Measurements from ENCODE around the gene OSBPL6.
"Not testable (repeated sequence)": the region's sequence is repeated elsewhere in the genome, so short reads cannot be mapped to it uniquely, and the experiment has no call there.

OSBPL6 gene

DNA sequence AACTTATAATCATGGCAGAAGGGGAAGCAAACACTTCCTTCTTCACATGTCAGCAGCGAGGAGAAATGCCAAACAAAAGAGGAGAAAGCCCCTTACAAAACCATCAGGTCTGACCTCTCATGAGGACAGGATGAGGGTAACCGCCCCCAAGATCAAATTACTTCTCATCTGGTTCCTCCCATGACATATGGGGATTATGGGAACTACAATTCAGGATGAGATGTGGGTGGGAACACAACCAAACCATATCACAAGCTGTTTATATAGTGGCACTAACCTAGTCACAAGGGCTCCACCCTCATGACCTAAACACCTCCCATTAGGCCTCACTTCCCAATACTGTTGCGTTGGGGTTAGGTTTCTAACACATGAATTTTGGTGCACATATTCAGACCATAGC lies 110.0 kb downstream of the OSBPL6 start:
- no peak for DNase-seq (ENCODE audit: low read depth)

DNA sequence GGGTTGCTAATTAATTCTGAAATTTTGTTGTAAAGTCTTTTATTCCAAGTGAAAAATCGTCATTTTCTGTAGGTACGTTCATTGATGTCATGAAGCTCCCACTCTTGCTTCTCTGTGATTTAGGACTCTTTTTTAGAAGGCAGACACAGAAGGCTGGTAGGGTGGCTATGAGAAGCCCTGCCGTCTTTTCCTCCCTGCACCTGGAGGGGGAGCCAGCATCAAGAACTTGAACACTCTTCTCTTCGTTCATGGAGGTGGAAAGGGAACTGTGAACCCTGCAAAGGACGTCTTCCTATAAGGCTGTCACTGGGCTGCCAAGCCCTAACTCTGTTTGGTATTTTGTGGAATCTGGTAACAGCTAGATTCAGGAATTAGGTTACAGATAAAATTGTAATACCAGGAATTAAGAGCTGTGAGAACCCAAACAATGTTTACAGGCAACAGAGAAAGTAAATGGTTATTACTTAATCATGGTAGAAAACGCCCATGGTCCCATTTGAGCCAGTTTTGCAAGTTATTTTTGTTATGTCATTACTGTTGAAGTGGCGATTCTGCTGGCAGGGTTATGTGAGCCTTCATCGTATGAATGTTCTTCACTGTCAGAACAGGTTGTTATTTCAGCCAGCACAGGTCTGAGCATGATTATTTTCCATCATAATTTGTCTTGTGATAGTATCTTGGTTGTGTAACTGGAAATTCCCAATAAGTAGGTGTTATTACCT lies 112.2 kb downstream of the OSBPL6 start:
- peak; percentile 49 for DNase-seq (ENCODE audit: low read depth)

DNA sequence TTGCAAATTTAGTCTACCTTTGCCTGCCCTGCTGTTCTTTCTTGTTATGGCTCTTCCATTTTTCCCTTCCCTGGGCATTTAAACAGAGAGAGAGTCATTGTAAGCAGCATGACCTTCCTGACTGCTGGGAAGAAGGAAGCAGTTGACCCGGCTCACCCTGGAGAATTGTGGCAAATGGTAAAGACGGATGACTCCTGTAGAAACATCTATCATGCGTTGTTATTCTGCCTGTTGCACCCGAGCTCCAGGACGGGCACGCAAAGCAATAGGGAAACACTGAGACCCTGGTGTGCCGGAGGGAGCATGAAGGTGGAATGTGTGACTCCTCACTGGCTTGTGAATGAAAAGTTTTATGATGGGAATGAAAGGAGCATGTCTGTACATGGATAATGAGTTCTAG lies 113.3 kb downstream of the OSBPL6 start:
- no peak for DNase-seq (ENCODE audit: low read depth)

DNA sequence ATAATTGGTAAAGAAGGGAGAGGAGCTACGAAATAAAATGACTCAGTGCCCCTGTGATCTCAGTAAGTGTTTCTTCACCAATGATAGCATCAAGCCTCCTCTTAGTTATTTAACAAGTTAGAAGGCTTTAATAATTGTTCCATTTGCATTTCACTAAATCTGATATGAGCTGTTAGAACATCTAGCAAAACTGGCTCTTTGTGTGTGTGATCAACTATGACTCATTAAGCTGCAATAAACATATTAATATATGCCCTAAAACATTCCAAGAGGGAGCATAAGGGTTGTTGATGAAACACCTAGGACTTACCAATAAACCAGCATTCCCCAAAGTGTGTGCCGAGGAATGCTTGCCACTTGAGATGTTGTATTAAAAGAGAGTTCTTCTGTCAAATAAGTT lies 115.2 kb downstream of the OSBPL6 start:
- peak; percentile 19 for DNase-seq (ENCODE audit: low read depth)

DNA sequence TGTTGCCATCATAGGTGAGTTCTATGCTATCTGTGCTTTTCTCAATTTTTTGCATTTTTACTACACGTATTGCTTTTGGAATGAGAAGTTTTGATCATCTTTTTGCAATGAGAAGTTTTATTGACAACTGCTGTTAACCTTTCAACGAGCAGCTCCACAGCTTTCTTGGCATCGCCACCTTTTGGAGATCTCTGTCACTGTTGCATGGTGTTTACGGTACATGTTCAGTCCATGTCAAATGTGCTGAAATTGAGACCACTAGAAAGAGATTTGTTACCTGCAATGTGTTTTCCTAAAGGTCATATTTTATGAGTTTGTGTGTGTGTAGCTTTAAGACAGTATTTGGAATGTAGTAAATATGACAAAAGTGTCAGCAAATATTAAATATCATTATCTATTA lies 120.8 kb downstream of the OSBPL6 start:
- no peak for DNase-seq (ENCODE audit: low read depth)

DNA sequence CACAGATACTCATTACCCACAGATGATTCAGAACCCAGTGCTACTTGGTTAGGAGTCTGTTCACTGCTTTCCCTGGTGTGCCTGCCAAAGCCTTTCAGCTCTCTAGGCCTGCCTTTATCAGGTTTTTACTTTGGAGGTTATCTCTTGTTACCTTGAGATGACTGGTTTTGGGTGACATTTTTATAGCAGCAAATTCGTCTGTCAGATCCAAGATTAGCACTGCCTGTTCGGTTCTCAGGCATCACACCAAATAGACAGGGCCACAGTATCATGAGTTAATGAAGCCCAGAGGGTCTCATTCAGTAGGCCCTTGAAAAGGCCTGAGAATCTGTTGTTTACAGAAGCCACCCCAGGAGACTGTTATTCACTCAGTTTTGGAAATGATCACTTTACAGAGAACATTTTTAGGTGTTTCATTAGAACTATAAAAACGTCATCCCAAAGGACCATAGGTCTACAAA lies 121.2 kb downstream of the OSBPL6 start:
- DNase-seq (ENCODE audit: low read depth): peak; percentile 11

DNA sequence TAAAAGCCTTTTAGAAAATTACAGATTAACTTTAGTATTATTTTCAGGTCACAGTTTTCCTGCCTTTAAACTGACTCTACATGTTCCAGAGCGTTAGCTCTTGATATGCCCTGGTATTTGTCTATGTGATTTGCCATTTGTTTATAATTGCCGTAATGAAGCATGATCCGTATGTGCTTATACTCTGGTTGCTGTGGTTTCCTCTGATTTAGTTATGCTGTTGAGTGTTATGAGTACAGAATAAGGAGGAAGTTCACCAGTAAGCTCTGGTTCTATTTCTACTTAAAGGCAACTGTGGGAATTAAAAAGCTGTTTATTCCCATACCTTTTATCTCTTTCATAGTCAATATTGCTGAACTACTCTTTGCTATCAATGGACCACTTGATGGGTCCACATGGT lies 123.5 kb downstream of the OSBPL6 start:
- DNase-seq (ENCODE audit: low read depth): peak; percentile 53

DNA sequence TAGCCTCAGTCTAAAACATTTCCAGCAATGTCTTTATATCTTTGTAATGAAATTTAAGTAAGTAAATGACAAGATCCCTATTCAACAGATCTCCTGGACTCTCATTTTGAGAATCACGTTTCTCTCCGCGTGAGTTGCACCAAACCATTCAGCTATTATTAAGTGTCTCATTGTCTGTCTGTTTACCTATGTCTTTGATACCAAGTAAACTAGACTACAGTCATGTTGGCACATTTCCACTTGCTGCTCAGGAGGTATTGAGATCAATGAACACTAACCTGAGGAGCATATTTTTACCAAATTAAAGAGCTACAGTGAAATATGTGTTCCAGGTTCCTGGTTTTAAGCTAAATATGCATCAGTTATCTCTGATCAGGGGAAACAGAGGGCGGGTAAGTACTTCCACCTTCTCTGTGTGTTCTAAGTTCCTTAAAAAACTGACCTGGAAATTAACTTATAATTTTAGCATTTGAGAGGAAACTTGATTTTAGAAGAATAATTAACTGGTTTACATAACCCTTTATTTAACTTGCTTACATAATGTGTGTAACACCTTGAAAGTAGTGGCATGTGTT lies 125.8 kb downstream of the OSBPL6 start:
- DNase-seq (ENCODE audit: low read depth): no peak

DNA sequence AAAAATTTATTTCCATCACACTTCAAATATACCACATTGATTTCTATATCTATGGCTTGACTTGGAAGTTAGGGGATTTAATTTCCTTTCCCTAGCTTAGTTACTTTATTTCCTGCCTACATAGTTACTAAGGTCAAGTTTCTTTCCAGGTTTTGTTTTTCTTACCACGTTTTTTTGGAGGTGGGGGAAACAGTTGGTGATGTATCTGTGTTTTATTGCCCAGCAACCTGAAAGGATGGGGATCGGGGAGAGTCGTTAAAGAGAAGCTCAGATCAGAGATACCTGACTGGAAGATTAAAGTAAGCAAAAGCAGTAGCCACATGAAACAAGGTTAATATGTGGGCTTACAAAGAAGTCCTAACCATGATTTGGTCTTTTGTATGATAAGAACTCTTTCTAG lies 127.8 kb downstream of the OSBPL6 start:
- no peak for DNase-seq (ENCODE audit: low read depth)

DNA sequence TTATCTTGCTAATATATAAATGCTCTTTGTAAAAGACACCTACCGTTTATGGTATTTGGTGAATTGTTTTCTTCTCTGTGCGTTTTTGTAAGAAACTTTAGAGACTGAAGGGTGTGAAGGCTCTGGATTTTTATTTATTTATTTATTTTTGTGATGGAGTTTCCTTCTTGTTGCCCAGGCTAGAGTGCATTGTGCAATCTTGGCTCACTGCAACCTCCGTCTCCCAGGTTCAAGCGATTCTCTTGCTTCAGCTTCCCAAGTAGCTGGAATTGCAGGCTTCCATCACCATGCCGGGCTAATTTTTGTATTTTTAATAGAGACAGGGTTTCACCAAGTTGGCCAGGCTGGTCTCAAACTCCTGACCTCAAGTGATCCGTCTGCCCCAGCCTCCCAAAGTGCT lies 129.0 kb downstream of the OSBPL6 start:
- DNase-seq (ENCODE audit: low read depth): peak; percentile 6

DNA sequence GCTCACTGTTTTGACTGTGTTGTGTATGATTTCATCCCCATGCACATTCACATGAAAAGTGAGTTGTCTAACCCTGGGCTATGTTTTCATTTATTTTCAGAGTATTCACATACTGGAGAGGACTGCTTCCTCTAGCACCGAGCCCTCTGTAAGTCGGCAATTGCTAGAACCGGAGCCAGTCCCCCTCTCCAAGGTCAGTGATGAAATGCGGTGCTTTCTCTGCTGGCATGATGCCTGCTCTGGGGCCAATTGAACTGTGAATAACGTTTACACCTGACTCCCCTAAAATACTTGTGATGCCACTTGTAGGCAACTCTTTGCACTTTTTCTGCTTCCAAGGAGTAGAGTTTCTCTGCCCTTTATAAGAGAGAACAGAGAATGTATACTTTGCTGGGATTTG lies 129.8 kb downstream of the OSBPL6 start:
- peak; percentile 40 for DNase-seq (ENCODE audit: low read depth)

DNA sequence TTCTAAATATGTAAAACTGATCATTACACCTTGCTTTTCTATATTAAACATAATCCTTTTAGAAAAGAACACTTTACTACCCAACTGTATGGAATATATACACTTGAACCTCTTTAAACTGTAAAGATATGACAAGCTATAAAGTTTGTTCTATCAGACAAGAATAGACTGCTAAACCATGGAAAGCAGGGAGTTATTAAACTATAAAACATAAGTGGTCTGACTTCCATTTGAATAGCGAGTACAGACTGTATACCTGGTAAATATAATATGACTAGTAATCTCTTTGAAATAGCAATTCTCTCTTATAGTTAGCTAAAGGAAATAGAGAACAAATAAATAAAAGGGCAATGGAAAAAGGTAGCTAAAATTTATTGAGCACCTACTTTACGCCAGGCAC lies 131.0 kb downstream of the OSBPL6 start:
- DNase-seq (ENCODE audit: low read depth): no peak

DNA sequence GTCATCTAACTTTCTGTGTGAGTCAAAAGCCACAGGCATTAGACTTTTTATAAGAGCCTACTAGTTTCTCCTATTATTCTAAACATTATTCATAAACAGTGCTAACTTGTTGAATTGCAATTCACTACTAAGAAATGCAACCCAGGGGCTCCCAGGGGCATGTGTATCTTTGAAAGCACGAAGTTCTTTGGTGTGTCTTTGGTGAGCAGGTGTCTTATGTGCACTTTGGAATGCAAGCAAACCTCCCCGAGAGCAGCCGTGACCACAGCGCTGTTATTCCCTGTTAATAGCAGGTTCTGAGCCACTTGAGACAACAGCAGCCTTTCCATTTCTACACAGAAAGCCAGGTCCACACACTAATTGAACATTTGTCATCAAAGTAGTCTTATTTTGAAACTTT lies 133.2 kb downstream of the OSBPL6 start:
- peak; percentile 21 for DNase-seq (ENCODE audit: low read depth)

DNA sequence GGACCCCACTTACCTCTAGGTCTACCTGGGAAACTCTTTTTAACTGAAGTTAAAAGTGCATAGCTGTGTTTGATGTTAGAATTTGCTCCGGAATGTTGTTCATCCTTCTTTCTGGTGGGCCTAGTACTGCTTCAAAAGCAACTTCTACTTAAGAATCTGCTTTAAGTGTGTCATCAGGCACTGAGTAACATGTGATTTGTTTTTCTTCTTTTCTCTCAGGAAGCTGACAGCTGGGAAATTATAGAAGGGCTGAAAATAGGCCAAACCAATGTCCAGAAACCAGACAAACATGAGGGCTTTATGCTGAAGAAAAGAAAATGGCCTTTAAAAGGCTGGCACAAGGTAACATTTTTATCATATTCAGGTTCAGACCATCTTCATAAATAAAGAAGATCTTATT lies 133.7 kb downstream of the OSBPL6 start:
- peak; percentile 71 for DNase-seq (ENCODE audit: low read depth)

DNA sequence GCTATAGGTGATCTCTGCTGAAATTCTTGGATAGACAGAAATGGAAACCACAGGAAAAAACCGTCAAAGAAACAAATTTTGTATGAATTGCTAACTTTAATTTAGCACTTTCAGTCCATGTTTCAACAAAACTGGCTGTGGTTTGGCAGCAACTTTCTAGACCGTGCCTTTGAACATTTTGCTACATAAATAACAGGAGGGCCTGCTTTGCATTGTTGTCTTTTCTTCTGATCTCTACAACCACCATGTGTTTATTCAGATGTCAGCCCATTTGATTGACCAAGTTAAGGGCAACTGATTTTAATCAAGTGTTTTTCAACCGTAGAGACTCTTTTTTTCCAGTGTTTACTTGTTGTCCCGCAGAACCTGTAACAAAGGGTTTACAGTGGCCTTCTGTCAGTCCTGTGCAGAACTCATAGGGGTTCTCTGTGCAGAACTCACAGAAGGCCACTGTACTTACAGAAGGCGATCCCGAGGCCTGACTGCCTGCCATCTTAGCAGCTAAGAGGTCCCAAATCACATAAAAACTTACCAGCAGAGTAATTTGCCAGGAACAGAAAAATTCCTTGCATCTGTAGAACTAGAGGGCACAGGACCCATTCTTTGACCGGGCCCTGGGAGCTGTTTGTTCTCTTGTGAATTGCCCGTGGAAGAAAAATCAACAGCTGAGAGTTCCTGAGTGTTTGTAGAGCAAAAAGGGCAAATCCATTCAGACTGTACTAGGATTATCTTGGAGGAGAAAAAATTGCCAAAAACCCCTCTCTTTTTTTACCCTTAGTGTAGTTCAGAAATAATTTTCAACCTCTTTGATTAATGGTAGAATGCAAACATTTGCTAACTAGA lies 136.1 kb downstream of the OSBPL6 start:
- DNase-seq (ENCODE audit: low read depth): no peak

DNA sequence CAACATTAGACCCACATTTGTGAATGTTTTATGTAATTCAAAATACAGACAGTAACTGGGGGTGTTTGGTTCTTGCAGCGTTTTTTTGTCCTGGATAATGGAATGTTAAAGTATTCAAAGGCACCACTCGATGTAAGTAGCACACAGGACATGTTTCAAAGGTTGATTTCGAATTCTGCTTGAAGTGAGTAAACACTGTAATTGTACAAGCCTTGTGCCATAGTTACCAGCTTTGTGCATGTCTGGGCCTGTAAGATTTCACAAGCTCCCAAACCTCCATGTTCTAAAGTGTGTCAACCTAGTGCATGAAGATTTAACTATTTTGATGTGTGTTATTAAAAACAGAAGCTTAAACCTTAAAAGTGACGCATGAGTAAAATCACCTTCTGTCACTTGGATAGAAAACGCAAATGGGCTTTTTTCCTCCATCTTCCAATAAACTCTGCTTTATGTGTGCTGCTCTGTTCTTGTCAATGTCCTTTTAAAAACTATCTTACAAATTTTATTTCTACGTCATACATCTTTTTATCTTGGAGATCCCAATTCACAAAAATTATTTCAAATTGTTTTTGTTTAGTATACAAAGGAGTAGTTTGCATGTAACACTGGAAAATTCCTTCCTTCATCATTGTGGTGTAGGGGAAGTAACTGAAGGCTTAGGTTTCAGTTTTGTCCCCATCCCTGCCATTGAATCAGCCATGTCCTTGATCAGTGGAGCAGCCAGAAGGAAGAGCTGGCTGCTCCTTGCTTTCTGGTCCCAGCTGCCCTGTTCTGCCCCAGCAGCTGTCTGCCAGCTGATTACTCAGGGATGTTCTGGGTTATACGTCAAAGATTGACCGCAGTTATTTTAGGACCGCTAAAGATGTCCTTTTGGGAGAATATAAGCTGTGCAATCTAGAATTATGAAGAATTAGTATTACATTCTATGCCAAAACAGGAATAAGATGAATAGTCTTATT lies 137.4 kb downstream of the OSBPL6 start:
- no peak for DNase-seq (ENCODE audit: low read depth)

DNA sequence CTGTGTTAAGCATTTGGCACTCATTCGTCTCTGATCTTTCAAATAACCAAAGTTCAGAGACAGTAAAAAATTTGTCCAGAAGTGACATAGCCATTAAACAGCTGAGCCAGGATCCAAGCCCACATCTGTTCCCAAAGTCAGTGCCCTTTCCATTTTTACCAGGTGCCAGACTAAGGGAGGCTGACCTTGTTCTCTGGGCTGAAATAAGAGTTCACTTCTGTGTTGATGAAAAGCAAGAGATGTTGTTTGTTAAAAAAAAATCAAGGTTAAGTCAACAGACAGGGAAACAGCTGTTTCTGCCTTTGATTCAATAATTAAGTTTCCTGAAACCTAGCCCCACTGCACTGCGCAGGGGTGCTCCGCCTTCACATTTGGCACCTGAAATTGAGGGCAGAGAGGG lies 139.5 kb downstream of the OSBPL6 start:
- DNase-seq (ENCODE audit: low read depth): no peak

DNA sequence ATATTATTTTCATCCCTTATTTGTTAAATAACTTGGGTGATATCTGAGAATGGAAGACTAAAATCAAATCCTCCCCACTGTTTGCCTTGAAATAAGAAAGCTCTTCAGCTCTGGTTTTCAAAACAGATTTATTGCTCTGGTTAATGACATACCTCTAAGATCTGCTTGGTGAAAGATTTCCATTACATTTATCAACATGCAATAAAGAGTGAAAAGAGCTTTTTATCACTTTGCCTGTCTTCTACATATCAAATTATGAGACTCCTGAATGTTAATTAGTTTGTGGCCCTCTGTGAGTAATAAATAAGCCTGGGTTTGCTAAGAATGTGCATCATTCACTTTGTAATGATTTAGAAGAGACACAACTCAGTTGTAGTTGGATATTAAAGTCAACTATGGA lies 140.9 kb downstream of the OSBPL6 start:
- no peak for DNase-seq (ENCODE audit: low read depth)

DNA sequence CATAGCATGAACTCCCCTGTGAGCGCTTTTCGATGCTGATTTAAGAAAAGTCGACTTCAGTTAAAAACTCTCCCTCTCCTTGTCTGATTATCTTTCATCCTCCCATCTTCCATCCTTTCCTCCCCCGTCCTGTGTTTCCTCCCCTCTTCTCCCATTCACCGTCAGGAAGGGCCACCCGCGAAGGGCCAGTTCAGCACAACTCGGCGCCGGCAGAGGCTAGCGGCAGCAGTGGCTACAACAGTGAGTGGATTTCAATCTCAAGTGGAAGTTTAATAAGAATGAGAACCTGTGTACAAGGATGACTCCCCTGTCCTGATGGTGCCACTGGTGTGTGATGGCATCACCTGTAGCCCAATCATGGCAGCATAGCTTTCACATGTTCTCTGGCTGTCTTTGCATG lies 149.8 kb downstream of the OSBPL6 start:
- no peak for DNase-seq (ENCODE audit: low read depth)

DNA sequence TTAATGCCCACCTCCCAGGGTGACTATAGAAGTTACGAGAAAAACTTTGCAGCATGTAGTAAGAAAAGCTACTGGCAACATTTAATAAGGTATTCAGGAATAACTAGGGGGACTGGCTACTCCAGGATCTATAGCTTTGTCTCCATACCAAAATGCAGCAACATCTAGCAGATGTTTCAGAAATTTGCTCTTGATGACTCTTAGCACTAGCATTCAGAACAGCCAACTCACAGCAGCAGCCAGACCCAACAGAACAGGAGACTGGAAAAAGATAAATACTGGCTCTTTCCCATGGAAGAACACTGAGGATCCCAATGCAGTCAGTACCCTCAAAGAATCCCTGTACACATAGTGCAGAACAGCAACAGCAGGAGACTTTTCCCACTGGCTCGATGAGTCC lies 151.6 kb downstream of the OSBPL6 start:
- no peak for DNase-seq (ENCODE audit: low read depth)

DNA sequence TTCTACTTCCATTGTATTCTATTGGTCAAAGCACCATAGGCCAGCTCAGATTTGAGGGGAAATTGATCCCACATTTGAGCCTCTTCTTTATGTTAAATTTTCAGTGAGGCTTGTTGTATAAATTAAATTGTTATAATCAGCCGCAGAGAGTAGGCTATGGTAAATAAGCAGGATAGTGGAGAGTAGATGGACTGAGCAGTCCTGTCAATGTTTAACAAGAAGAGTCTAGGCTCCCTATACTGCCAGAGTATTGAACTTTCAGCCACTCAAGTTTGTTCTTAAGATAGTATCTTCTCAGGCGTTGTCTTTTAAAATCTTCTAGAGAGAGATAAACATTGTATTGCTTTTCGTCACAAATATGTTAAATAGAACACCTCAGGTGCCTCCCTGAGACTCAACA lies 155.7 kb downstream of the OSBPL6 start:
- DNase-seq (ENCODE audit: low read depth): no peak

DNA sequence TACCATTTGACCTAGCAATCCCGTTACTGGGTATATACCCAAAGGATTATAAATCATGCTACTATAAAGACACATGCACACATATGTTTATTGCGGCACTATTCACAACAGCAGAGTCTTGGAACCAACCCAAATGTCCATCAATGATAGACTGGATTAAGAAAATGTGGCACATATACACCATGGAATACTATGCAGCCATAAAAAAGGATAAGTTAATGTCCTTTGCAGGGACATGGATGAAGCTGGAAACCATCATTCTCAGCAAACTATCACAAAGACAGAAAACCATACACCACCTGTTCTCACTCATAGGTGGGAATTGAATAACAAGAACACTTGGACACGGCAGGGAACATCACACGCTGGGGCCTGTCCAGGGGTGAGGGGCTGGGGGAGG lies 163.4 kb downstream of the OSBPL6 start:
- not testable (repeated sequence) for DNase-seq (ENCODE audit: low read depth)

All from amniotic epithelial cell (primary cell).